Mesothelial cell of epicardium (in vitro differentiated cells): ENCODE data around the gene B3GAT1. TPM values are rescaled to one million over a fixed set of nuclear protein-coding genes. Genes with fewer than 3 reads are reported as not detected.

Experiments
- DNase-seq, 2 experiments: peaks; one replicate each; pipeline ENCODE4 v3.0.0; 2021; ENCODE audit warnings: low spot score in 2 of 2; ENCODE audit not compliant: unreplicated experiment in 2 of 2
- H3K27ac Mint-ChIP-seq: 2 replicates; pipeline ENCODE4 v1.8.0; 2021; ENCODE audit warnings: mixed read lengths
- H3K27me3 Mint-ChIP-seq: 2 replicates; pipeline ENCODE4 v1.8.0; 2021; ENCODE audit warnings: low read depth, mixed read lengths
- H3K36me3 Mint-ChIP-seq: 2 replicates; pipeline ENCODE4 v1.8.0; 2021; ENCODE audit warnings: mixed read lengths
- H3K4me1 Mint-ChIP-seq: 2 replicates; pipeline ENCODE4 v1.8.0; 2021; ENCODE audit warnings: mixed read lengths
- H3K4me3 Mint-ChIP-seq: 2 replicates; pipeline ENCODE4 v1.8.0; 2021; ENCODE audit warnings: mild to moderate bottlenecking, moderate library complexity, mixed read lengths
- H3K9me3 Mint-ChIP-seq: 2 replicates; pipeline ENCODE4 v1.8.0; 2021; ENCODE audit warnings: mixed read lengths
- CTCF ChIP-seq: fragments of 200-600 bp; sonication (generic); IDR thresholded peaks from one replicate; pipeline ENCODE4 v1.5.0; 2021; ENCODE audit warnings: antibody characterized with exemption; ENCODE audit not compliant: unreplicated experiment
- total RNA-seq: library from RNA; stranded (reverse); gene quantifications from 3 replicates; pipeline ENCODE4 v1.2.1, GENCODE V29; 2021

B3GAT1 gene
- total RNA-seq, 1 donor from 2014 or later = 1.5 TPM

GRCh38 chr11:134417871-134418840, 6.1 kb upstream of the B3GAT1 start:
- TF ChIP-seq CTCF = no peak
- Mint-ChIP-seq H3K9me3 (no peaks in the 10 kb centered on the region), H3K4me1 (no peaks in the 10 kb centered on the region), H3K36me3 (no peaks in the 10 kb centered on the region), H3K27ac (no peak overlapping the region), H3K27me3 (peaks cover 76% of the 10 kb centered on the region), H3K4me3 (no peak overlapping the region)
- DNase-seq = peak in 1 of 2 experiments; percentile 76

- TF ChIP-seq CTCF = no peak
- Mint-ChIP-seq H3K27ac (no peak overlapping the region), H3K4me3 (no peak overlapping the region), H3K36me3 (no peaks in the 10 kb centered on the region), H3K27me3 (peaks cover 72% of the 10 kb centered on the region), H3K9me3 (no peaks in the 10 kb centered on the region), H3K4me1 (no peaks in the 10 kb centered on the region)
- DNase-seq = no peak
Observed at GRCh38 chr11:134416726-134417125, 4.7 kb upstream of the B3GAT1 start.

- Mint-ChIP-seq H3K4me3 (no peak overlapping the region), H3K9me3 (no peaks in the 10 kb centered on the region), H3K4me1 (no peaks in the 10 kb centered on the region), H3K27me3 (peaks cover 82% of the 10 kb centered on the region), H3K27ac (no peak overlapping the region), H3K36me3 (no peaks in the 10 kb centered on the region)
- no peak for TF ChIP-seq CTCF
- no peak for DNase-seq
Observed at GRCh38 chr11:134414766-134415765, 3.0 kb upstream of the B3GAT1 start.

GRCh38 chr11:134413826-134414731, 2.0 kb upstream of the B3GAT1 start:
- peak overlapping the region; percentile 64 for H3K4me3 Mint-ChIP-seq
- H3K27me3 Mint-ChIP-seq = peaks cover 87% of the 10 kb centered on the region
- H3K36me3 Mint-ChIP-seq = no peaks in the 10 kb centered on the region
- no peaks in the 10 kb centered on the region for H3K4me1 Mint-ChIP-seq
- no peak for DNase-seq
- no peak for TF ChIP-seq CTCF
- H3K27ac Mint-ChIP-seq = no peak overlapping the region
- no peaks in the 10 kb centered on the region for H3K9me3 Mint-ChIP-seq
